Ramos (cell line): Measurements from ENCODE around the gene FIGN.

Experiments
- in situ Hi-C: fragments of 300-500 bp; cut with MboI; formaldehyde crosslinking; loops from one replicate; pipeline ENCODE4 v1.14.3; 2022; ENCODE audit warnings: low sequenced_read_pairs; ENCODE audit not compliant: unreplicated experiment

The FIGN gene

DNA sequence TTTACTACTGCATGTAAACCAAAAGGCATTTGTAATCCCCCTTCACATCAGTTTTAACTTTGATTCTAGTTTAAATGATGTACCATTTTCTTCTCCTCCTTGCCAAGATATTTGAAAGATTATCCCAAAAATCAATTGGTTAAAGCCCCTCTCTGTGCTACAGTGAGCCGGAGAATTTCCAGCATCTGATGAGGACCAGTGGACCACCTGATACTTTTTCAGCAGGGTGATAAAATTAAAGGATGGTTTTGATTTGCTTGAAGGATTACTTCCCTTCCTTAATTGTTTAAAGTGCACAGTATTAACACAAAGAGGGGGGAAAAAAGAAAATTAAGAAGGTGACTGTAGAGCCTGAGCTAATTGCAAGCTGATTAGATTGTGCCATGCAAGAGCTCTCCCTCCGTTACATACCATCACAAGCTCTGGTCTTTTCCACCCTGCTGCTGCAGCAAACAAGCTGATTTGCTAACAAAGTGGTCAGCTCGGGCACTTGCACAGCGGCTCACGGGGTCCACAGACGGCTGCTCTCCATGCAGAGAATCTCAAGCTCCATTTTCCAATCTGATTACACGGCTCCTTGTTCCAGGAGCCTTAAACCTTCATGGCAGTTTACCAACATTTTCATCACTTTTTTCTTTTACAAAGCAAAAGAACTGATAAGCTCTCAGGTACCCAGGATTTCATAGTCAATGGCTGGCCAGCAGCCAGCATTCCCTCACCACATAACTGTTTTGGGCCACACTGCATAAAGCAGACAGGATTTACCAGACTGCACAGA lies 22.1 kb downstream of the FIGN start:
- in situ Hi-C loops = no loop called here

GRCh38 chr2:163711699-163712098 lies 24.1 kb downstream of the FIGN start:
- in situ Hi-C loops = no loop called here

- in situ Hi-C loops = no loop called here
These were observed 24.6 kb downstream of the FIGN start for GRCh38 chr2:163711258-163711657.

GRCh38 chr2:163709270-163709669 lies 26.5 kb downstream of the FIGN start:
- in situ Hi-C loops = no loop called here

- in situ Hi-C loops = no loop called here
These were observed 27.5 kb downstream of the FIGN start for GRCh38 chr2:163708265-163708664.

- in situ Hi-C loops = no loop called here
These were observed 32.4 kb downstream of the FIGN start for GRCh38 chr2:163703386-163703785.

- in situ Hi-C loops = no loop called here
These were observed 34.2 kb downstream of the FIGN start for GRCh38 chr2:163701399-163702195.

GRCh38 chr2:163698857-163699256 lies 37.0 kb downstream of the FIGN start:
- in situ Hi-C loops = no loop called here

- in situ Hi-C loops = no loop called here
These were observed 37.8 kb downstream of the FIGN start for GRCh38 chr2:163697846-163698637.

GRCh38 chr2:163697429-163697828 lies 38.4 kb downstream of the FIGN start:
- in situ Hi-C loops = no loop called here

- in situ Hi-C loops = no loop called here
These were observed 42.3 kb downstream of the FIGN start for GRCh38 chr2:163693484-163693883.

DNA sequence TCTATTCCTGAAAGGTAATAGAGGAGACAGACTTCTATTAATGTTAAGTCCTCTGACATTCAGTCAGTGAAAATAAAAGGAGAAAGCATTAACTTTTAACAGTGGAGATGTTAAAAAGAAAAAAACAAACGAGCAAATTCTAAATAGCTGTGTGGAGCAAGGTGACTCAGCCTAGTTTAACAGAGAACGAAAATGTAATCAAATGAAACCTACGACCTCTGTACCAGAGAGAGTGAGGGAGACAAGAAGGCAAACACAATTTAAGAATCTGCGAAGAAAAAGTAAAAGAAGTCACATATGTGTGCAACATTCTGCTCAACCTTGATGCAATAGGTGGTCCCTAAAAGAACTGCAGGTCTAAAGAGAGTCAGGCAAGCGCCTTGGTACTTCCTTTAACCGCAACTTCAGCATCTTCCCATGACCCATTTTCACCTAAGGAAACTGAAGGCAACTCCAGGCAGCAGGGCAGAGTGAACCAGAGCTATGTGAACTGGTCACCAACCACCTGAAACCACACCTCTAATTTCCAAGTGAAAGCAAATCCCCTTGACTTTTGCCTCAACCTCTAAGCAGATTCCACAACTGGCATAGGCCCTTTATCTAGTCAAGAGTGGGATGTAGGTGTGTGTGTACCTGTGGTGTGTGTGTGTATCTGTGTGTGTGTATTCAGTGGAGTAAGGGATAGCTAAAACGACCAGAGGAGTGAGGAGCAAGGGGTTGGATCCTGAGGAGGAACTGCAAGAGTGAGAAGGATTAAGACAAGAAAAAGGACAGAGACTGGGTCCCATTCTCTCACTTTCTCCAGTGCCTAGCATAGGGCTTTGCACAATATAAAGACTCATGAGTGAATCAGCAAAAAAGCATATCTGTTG lies 43.0 kb downstream of the FIGN start:
- in situ Hi-C loops = no loop called here

DNA sequence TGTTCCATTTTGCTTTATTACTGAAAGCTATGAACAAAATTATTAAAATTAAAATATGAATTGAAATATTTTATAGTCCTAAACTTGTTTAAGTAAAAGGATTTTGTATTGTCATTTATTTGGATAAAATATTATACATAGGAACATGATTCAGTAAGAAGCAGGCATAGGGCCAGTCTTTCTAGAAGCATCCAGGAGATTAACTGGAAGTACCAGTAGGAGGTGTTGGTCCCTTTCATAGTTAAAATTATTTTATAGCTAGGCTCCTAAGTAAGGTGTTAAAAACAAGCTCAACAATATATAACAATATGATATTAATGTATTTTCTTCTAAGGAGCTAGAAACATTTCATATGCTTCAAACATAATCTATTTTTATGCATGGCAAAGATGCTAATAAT lies 43.7 kb downstream of the FIGN start:
- in situ Hi-C loops = no loop called here

DNA sequence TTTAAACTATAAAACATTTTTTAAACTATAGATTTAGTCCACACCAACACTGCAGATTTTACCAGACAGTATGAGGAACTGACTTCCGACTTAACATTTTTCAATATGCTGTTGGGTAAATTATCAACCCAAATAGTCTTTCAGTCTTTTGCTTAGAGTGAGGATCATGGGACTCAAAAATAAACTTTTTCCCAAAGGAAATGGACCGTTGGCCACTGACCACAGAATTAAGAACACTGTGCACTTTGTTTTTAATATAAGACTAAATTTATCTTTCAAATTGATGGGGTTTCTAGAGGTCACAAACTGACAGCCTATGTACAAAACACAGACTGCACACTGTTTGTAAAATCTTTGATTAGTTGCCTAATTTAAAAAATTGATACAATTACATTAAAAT lies 44.9 kb downstream of the FIGN start:
- in situ Hi-C loops = no loop called here

GRCh38 chr2:163687217-163687616 lies 48.6 kb downstream of the FIGN start:
- in situ Hi-C loops = no loop called here

GRCh38 chr2:163686289-163686688 lies 49.5 kb downstream of the FIGN start:
- in situ Hi-C loops = no loop called here

- in situ Hi-C loops = no loop called here
These were observed 53.1 kb downstream of the FIGN start for GRCh38 chr2:163682695-163683094.

GRCh38 chr2:163681745-163682144 lies 54.1 kb downstream of the FIGN start:
- in situ Hi-C loops = no loop called here

DNA sequence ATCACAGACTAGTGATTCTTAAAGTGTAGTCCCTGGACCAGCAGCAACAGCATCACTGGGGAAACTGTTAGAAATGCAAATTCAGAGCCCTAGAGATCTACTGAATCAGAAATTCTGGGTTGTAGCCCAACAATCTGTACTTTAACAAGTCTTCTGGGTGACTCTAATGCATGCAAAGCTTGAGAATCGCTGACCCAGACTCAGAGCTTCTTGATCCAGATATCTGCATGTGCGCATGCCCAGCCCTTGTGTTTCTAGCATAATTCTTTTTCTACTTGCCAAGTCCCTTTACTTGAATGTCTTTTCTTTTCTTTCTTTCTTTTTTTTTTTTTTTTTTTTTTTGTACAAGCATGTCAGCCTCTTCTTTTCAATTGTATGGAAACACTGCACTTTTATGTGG lies 60.4 kb downstream of the FIGN start:
- in situ Hi-C loops = no loop called here

- in situ Hi-C loops = no loop called here
These were observed 62.3 kb downstream of the FIGN start for GRCh38 chr2:163673522-163673921.
